Measurements from ENCODE around the gene CHST13. TPM values are rescaled to one million over a fixed set of nuclear protein-coding genes. Genes with fewer than 3 reads are reported as not detected.
"Not testable (repeated sequence)": the region's sequence is repeated elsewhere in the genome, so short reads cannot be mapped to it uniquely, and the experiment has no call there.

Gene CHST13
- total RNA-seq, 1 donor from 2014 or later: 0.60 TPM

DNA sequence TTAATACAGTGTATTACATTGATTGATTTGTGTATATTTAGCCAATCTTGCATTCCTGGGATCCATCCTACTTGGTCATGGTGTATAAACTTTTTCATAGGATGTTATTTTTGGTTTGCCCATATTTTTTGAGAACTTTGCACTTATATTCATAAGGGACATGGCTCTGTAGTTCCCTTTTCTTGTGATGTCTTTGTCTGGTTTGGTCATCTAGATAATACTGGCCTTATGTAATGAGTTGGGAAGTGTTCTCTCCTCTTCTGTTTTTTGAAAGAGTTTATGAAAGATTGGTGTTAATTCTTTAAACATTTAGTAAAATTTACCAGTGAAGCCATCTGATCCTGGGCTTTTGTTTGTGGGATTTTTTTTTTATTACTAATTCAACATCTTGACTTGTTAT is 9.6 kb downstream of the CHST13 start:
- DNase-seq (ENCODE audit: missing footprints) (no peak), ATAC-seq (no peak)
- intact Hi-C loops (cut with DNase I): no loop called here

DNA sequence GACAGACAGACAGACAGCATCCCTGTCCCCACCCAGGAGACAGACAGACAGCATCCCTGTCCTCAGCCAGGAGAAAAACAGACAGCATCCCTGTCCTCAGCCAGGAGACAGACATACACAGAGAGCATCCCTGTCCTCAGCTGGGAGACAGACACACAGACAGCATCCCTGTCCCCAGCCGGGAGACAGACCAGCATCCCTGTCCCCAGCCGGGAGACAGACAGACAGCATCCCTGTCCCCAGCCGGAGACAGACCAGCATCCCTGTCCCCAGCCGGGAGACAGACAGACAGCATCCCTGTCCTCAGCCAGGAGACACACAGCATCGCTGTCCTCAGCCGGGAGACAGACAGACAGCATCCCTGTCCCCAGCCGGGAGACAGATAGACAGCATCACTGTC is 10.8 kb downstream of the CHST13 start:
- intact Hi-C loops (cut with DNase I); ATAC-seq; DNase-seq (ENCODE audit: missing footprints): not testable (repeated sequence)

GRCh38 chr3:126535636-126536035 is 11.7 kb downstream of the CHST13 start:
- ATAC-seq: no peak
- intact Hi-C loops (cut with DNase I): no loop called here
- no peak for DNase-seq (ENCODE audit: missing footprints)

DNA sequence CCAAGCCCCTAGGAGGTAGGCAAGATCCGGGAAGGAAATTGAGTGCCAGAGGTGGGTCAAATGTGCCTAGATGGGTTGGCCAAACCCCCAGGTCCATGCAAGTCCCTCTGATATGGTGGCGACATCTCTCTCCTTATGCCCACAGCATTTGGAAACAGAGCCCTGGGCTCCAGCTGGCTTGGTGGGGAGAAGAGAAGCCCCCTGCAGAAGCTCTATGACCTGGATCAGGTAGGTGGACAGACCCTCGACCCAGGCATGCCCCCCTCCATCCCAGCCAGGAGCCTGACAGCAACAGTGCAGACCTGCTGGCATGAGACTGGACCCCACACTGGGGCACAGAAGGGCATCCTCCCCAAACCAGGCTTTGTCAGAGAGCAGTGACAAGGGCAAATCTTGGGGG is 12.2 kb downstream of the CHST13 start:
- intact Hi-C loops (cut with DNase I): no loop called here
- no peak for DNase-seq (ENCODE audit: missing footprints)

DNA sequence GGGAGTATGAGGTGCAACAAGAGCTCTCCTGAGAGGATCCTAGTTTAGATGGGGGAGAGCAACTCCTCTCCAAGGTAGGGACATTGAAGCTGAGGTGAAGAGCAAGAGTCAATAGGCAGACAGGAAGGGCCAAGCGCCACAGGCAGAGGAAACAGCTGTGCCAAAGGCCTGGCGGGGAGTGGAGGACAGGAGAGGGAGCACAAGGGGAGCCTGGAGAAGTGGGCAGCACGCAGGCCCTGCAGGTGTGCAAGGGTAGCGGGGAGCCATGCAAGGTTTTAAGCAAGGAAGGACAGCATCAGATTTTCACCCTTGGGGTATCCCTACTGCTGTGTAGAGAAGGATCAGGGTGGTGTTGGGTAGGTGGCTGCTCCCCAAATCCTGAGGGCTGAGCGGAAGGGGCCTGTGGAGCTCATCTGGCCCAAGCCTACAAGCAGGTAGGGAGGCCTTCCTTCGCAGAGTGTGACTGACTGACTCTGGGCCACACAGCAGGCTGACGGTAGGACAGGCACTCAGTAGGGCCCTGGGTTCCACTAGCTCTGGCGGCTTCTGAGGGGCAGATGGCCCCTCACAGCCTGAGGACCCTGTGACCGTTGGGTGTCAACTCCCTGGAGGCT is 13.3 kb downstream of the CHST13 start:
- intact Hi-C loops (cut with DNase I): no loop called here
- no peak for DNase-seq (ENCODE audit: missing footprints)
- no peak for ATAC-seq

More for the DNA sequence above, 12.2 kb downstream of the CHST13 start:
- ATAC-seq: no peak

DNA sequence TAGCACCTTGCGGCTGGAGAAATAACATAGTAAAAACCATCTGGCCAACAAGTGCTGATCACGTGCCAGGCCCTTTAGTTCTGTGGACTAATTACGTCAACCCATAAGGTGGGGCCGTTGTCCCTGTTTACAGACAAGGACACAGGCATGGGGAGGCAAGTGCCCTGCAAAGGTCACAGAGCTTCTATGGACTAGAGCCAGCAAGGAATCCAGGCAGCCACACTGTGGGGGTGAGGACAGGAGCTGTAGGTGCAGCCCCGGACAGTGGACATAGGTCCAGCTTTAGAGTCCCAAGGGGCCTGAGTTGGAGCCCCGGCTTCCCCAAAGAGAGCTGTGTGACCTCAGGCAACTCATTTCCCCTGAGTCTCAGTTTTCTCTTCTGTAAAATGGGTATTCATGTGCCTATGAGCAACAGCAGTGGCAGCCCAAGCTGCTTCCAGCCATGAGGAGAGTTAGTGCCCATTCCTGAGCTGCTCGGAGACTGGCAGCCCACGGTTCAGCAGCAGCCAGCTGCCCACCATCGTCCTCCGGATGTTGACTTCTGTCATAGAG is 13.9 kb downstream of the CHST13 start:
- intact Hi-C loops (cut with DNase I): no loop called here
- no peak for DNase-seq (ENCODE audit: missing footprints)
- no peak for ATAC-seq

DNA sequence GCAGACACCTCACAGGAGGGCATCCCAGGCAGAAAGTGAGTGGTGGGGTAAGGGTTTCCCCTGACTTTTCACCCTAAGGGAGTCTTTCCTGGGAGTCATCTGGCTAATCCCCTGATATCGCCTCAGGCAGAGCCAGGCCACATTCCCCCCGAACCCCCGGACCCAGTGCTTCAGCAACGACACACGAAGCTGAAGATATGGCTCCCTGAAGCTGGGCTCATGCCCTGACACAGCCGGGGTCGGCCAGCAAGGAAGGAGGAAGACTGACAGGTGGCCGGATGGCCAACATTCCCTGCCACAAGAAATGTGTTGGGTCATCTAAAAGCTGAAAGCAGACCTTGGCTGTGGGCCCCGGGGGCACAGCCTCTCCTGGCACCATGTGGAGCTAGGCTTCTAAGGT is 14.4 kb downstream of the CHST13 start:
- no peak for DNase-seq (ENCODE audit: missing footprints)
- ATAC-seq: no peak
- intact Hi-C loops (cut with DNase I): no loop called here

GRCh38 chr3:126538966-126539365 is 15.0 kb downstream of the CHST13 start:
- ATAC-seq (no peak), DNase-seq (ENCODE audit: missing footprints) (no peak)
- intact Hi-C loops (cut with DNase I): no loop called here

GRCh38 chr3:126539558-126540250 is 15.7 kb downstream of the CHST13 start:
- DNase-seq (ENCODE audit: missing footprints) (peak; percentile 35), ATAC-seq (no peak)
- intact Hi-C loops (cut with DNase I): no loop called here

GRCh38 chr3:126540342-126540849 is 16.4 kb downstream of the CHST13 start:
- DNase-seq (ENCODE audit: missing footprints) (no peak), ATAC-seq (peak; percentile 57)
- intact Hi-C loops (cut with DNase I): no loop called here

DNA sequence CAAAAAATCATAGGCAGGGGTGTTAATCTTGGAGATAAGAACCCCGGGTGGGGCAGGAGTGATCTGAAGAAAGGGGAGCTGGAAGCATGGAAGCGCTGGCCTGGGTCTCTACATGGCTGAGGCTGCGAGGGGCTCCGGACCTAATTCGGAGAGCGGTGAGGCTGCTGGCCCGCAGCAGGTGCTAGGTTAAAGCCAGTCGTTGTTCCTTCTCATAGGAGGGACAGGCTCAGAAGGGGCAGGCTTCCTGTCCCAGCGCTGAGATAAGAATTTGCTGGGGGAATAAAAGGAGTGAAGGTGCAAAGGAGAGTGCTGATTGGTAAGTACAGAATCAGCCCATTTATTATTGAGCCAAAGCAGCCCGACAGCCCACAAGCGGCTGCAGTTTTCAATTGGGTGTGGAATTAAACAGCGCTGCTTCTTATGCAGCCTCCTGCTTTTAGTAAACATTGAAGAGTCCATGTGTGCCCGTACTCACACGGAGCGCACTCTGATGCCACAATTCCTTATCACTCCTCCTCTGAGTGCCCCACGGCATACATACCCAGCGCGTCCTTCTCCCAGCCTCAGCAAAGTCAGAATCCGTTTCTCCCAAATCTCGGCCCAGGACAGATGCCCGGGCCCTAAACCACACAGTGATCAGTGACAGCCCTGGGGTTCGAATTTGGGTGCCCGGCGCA is 17.1 kb downstream of the CHST13 start:
- ATAC-seq (no peak), DNase-seq (ENCODE audit: missing footprints) (no peak)
- intact Hi-C loops (cut with DNase I): no loop called here

DNA sequence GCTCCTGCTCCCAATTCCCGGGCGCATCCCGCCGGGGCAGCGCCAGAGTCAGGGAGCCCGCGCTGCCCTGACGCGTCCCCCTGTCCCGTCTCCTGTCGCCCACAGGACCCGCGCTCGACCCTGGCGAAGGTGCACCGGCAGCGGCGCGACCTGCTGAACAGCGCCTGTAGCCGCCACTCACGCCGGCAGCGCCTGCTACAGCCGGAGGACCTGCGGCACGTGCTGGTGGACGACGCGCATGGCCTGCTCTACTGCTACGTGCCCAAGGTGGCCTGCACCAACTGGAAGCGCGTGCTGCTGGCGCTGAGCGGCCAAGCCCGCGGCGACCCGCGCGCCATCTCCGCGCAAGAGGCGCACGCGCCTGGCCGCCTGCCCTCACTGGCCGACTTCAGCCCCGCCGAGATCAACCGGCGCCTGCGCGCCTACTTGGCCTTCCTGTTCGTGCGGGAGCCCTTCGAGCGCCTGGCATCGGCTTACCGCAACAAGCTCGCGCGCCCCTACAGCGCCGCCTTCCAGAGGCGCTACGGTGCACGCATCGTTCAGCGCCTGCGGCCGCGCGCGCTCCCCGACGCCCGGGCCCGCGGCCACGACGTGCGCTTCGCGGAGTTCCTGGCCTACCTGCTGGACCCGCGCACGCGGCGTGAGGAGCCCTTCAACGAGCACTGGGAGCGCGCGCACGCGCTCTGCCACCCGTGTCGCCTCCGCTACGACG is 17.8 kb downstream of the CHST13 start:
- no peak for DNase-seq (ENCODE audit: missing footprints)
- intact Hi-C loops (cut with DNase I): no loop called here
- no peak for ATAC-seq

DNA sequence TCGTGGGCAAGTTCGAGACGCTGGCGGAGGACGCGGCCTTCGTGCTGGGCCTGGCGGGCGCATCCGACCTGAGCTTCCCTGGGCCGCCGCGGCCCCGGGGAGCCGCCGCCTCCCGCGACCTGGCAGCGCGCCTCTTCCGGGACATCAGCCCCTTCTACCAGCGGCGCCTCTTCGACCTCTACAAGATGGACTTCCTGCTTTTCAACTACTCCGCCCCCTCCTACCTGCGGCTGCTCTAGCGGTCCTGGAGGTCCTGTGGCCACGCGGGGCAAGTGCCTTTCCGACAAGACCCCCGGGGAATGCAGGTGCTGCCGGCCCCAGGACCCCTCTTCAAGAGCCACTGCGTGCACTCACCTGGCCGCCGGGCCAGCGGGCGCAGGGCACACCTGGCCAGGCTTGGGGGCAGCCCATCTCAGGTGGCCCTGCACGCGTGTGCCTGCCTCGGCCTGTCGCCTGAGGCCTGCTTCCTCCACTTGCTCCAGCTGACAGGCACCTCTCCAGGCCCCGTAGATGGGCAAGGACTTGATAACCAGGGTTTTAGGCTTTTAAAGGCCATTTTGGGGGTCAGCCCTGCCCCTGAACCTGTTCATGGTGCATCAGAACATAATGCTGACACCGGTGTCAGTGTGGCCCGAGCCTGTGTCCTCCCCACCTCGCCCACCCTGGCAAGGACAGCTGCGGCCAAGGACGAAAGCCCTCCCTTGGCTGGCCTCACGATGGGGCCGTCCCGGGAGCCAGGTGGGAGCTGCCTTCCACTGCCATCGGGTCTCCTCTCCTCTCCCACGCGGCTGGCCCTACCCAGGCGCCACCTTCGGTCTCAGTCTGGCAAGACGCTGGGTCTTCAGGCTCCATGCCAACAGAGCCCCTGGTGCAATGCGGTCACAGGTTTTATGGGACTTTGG is 18.6 kb downstream of the CHST13 start:
- intact Hi-C loops (cut with DNase I): no loop called here
- no peak for DNase-seq (ENCODE audit: missing footprints)
- ATAC-seq: no peak

DNA sequence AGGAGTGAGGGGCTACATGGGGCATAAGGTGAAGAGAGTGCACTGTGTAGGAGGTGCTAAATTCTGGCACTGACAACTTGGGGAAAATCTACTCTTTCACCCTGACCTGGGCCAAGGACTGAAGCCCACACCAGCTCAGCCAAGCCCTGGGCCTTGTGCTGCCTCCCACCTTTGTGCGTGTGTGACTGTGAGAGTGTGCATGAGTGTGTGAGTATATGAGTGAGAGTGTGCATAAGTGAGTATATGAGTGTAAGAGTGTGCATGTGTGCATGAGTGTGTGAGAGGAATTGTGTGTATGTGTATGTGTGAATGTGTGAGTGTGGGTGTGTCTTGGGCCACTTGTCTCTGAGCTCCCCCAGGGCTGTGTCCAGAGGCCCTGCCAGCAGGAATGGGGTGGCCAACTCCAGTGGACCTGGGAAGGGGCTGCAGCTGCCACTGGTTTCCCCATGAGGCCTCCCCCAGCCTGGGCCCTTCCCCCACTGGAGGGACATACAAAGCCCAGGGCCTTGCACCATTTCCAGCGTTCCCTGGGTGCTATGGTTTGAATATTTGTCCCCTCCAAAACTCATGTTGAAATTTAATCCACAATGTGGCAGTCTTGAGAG is 19.6 kb downstream of the CHST13 start:
- ATAC-seq: no peak
- intact Hi-C loops (cut with DNase I): no loop called here
- no peak for DNase-seq (ENCODE audit: missing footprints)

DNA sequence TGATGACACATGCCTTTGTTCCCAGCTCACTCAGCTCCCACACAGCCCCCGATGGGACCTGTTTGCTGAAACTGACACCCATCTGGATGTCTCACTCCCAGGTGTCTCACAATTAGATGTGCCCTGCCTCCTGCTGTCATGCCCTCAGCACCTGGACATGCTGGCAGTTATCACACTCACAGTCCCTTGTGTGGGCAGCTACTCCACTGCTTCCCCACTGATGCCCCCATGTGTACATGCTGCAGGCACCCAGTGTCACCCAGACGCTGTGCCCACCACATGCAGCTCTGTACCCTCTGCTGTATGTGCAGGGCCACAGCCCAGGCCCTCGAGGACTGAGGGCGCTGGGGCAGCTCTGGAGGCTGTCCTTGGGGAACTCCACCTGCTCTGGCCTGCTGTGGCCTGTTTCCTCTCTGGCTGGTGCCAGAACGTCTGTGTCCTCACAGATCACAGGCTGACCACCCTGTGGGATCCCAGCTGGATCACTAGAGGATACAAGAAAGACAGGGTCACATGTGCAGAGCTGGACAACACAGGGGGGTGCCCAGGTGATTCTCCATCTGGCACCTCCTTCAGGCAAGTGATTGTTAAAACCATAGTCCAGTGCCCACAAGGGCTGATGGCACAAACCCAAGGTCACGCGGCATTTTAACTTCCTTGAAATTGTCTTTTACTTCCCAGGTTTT is 20.8 kb downstream of the CHST13 start:
- ATAC-seq (no peak), DNase-seq (ENCODE audit: missing footprints) (no peak)
- intact Hi-C loops (cut with DNase I): no loop called here

GRCh38 chr3:126545544-126545943 is 21.6 kb downstream of the CHST13 start:
- ATAC-seq: no peak
- intact Hi-C loops (cut with DNase I): no loop called here
- no peak for DNase-seq (ENCODE audit: missing footprints)

GRCh38 chr3:126546013-126546412 is 22.1 kb downstream of the CHST13 start:
- ATAC-seq (no peak), DNase-seq (ENCODE audit: missing footprints) (no peak)

More at GRCh38 chr3:126546013-126546412, 22.1 kb downstream of the CHST13 start:
- intact Hi-C loops (cut with DNase I): no loop called here
